ENCODE data around the gene LAMC1. TPM values are rescaled to one million over a fixed set of nuclear protein-coding genes. Genes with fewer than 3 reads are reported as not detected.

The LAMC1 gene
- total and polyA plus RNA-seq, 2 experiments from 2014 or later = 18.4 to 116 TPM

DNA sequence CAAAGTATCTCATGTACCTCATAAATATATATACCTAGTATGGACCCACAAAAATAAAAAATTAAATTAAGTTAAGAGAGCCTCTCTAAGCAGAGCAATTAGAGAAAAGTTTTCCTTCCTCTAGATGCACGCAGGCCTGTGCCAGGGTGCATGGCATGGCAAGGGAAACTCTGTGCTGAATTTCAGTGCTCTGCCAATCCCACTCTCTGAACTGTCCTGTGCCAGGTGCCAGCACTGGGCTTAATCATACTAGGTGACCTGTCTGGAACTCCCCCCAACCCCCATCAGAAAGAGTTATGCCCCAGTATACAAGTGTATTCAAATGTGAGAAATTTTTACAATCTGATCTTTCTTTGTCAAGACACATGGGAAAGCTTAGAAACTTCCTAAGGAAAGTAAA lies 152.4 kb downstream of the LAMC1 start:
- H3K9me3 Mint-ChIP-seq = no peaks in the 10 kb centered on the region
- no peaks in the 10 kb centered on the region for H3K27me3 ChIP-seq (ENCODE audit: insufficient read depth)
- DNase-seq (ENCODE audit: low spot score) (no peak), ATAC-seq (no peak)
- no peak overlapping the region for H2AFZ ChIP-seq
- H3F3A ChIP-seq (replicated peaks; ENCODE audit: low read depth) = no peaks in the 10 kb centered on the region
- no peaks in the 10 kb centered on the region for H3K36me3 Mint-ChIP-seq (ENCODE audit: low read depth)
- no peaks in the 10 kb centered on the region for H3K36me3 ChIP-seq (ENCODE audit: insufficient read depth)
- peaks cover 8% of the 10 kb centered on the region for H3K27me3 Mint-ChIP-seq (ENCODE audit: insufficient read depth, low read depth, poor library complexity)
- no peaks in the 10 kb centered on the region for H3K9me2 ChIP-seq (ENCODE audit: insufficient read depth)
- H3K4me1 Mint-ChIP-seq = peaks cover 16% of the 10 kb centered on the region; the same call in 2 of the 3 replicates
- H3K4me2 ChIP-seq = no peak overlapping the region
- no peak overlapping the region for H3K27ac ChIP-seq (ENCODE audit: low read depth)
- H3K4me3 ChIP-seq = no peak overlapping the region
- no peaks in the 10 kb centered on the region for H3K79me2 ChIP-seq (replicated peaks; ENCODE audit: insufficient read depth)
- TF ChIP-seq EZH2 (IDR thresholded peaks at IDR 0.05; ENCODE audit: low read depth, unreplicated experiment) (no peak), POLR2AphosphoS5 (IDR thresholded peaks at IDR 0.05; ENCODE audit: low read depth) (no peak), NANOG (IDR thresholded peaks at IDR 0.05; ENCODE audit: borderline replicate concordance) (no peak), STAT1 (IDR thresholded peaks at IDR 0.05; ENCODE audit: unreplicated experiment) (no peak), ZNF331 (CRISPR knock-in tag; IDR thresholded peaks at IDR 0.05; ENCODE audit: low read depth) (no peak), EZH2phosphoT487 (IDR thresholded peaks at IDR 0.05; ENCODE audit: unreplicated experiment) (no peak), ZNF114 (CRISPR knock-in tag; IDR thresholded peaks at IDR 0.05) (no peak), CREB1 (CRISPR knock-in tag; IDR thresholded peaks at IDR 0.05; ENCODE audit: low read depth) (no peak), JUNB (IDR thresholded peaks at IDR 0.05; ENCODE audit: unreplicated experiment) (no peak)
- TF ChIP-seq, protein P1, sequence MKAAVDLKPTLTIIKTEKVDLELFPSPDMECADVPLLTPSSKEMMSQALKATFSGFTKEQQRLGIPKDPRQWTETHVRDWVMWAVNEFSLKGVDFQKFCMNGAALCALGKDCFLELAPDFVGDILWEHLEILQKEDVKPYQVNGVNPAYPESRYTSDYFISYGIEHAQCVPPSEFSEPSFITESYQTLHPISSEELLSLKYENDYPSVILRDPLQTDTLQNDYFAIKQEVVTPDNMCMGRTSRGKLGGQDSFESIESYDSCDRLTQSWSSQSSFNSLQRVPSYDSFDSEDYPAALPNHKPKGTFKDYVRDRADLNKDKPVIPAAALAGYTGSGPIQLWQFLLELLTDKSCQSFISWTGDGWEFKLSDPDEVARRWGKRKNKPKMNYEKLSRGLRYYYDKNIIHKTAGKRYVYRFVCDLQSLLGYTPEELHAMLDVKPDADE (IDR thresholded peaks at IDR 0.05) = no peak
- TF ChIP-seq, protein P2, sequence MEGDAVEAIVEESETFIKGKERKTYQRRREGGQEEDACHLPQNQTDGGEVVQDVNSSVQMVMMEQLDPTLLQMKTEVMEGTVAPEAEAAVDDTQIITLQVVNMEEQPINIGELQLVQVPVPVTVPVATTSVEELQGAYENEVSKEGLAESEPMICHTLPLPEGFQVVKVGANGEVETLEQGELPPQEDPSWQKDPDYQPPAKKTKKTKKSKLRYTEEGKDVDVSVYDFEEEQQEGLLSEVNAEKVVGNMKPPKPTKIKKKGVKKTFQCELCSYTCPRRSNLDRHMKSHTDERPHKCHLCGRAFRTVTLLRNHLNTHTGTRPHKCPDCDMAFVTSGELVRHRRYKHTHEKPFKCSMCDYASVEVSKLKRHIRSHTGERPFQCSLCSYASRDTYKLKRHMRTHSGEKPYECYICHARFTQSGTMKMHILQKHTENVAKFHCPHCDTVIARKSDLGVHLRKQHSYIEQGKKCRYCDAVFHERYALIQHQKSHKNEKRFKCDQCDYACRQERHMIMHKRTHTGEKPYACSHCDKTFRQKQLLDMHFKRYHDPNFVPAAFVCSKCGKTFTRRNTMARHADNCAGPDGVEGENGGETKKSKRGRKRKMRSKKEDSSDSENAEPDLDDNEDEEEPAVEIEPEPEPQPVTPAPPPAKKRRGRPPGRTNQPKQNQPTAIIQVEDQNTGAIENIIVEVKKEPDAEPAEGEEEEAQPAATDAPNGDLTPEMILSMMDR (conservative IDR thresholded peaks at IDR 0.05; ENCODE audit: low read depth in 2 of 2) = no peak
- TF ChIP-seq, protein P3, sequence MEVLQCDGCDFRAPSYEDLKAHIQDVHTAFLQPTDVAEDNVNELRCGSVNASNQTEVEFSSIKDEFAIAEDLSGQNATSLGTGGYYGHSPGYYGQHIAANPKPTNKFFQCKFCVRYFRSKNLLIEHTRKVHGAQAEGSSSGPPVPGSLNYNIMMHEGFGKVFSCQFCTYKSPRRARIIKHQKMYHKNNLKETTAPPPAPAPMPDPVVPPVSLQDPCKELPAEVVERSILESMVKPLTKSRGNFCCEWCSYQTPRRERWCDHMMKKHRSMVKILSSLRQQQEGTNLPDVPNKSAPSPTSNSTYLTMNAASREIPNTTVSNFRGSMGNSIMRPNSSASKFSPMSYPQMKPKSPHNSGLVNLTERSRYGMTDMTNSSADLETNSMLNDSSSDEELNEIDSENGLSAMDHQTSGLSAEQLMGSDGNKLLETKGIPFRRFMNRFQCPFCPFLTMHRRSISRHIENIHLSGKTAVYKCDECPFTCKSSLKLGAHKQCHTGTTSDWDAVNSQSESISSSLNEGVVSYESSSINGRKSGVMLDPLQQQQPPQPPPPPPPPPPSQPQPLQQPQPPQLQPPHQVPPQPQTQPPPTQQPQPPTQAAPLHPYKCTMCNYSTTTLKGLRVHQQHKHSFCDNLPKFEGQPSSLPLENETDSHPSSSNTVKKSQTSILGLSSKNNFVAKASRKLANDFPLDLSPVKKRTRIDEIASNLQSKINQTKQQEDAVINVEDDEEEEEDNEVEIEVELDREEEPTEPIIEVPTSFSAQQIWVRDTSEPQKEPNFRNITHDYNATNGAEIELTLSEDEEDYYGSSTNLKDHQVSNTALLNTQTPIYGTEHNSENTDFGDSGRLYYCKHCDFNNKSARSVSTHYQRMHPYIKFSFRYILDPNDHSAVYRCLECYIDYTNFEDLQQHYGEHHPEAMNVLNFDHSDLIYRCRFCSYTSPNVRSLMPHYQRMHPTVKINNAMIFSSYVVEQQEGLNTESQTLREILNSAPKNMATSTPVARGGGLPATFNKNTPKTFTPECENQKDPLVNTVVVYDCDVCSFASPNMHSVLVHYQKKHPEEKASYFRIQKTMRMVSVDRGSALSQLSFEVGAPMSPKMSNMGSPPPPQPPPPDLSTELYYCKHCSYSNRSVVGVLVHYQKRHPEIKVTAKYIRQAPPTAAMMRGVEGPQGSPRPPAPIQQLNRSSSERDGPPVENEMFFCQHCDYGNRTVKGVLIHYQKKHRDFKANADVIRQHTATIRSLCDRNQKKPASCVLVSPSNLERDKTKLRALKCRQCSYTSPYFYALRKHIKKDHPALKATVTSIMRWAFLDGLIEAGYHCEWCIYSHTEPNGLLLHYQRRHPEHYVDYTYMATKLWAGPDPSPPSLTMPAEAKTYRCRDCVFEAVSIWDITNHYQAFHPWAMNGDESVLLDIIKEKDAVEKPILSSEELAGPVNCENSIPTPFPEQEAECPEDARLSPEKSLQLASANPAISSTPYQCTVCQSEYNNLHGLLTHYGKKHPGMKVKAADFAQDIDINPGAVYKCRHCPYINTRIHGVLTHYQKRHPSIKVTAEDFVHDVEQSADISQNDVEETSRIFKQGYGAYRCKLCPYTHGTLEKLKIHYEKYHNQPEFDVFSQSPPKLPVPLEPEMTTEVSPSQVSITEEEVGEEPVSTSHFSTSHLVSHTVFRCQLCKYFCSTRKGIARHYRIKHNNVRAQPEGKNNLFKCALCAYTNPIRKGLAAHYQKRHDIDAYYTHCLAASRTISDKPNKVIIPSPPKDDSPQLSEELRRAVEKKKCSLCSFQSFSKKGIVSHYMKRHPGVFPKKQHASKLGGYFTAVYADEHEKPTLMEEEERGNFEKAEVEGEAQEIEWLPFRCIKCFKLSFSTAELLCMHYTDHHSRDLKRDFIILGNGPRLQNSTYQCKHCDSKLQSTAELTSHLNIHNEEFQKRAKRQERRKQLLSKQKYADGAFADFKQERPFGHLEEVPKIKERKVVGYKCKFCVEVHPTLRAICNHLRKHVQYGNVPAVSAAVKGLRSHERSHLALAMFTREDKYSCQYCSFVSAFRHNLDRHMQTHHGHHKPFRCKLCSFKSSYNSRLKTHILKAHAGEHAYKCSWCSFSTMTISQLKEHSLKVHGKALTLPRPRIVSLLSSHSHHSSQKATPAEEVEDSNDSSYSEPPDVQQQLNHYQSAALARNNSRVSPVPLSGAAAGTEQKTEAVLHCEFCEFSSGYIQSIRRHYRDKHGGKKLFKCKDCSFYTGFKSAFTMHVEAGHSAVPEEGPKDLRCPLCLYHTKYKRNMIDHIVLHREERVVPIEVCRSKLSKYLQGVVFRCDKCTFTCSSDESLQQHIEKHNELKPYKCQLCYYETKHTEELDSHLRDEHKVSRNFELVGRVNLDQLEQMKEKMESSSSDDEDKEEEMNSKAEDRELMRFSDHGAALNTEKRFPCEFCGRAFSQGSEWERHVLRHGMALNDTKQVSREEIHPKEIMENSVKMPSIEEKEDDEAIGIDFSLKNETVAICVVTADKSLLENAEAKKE (CRISPR knock-in tag; IDR thresholded peaks at IDR 0.05) = no peak
- TF ChIP-seq, protein P4, sequence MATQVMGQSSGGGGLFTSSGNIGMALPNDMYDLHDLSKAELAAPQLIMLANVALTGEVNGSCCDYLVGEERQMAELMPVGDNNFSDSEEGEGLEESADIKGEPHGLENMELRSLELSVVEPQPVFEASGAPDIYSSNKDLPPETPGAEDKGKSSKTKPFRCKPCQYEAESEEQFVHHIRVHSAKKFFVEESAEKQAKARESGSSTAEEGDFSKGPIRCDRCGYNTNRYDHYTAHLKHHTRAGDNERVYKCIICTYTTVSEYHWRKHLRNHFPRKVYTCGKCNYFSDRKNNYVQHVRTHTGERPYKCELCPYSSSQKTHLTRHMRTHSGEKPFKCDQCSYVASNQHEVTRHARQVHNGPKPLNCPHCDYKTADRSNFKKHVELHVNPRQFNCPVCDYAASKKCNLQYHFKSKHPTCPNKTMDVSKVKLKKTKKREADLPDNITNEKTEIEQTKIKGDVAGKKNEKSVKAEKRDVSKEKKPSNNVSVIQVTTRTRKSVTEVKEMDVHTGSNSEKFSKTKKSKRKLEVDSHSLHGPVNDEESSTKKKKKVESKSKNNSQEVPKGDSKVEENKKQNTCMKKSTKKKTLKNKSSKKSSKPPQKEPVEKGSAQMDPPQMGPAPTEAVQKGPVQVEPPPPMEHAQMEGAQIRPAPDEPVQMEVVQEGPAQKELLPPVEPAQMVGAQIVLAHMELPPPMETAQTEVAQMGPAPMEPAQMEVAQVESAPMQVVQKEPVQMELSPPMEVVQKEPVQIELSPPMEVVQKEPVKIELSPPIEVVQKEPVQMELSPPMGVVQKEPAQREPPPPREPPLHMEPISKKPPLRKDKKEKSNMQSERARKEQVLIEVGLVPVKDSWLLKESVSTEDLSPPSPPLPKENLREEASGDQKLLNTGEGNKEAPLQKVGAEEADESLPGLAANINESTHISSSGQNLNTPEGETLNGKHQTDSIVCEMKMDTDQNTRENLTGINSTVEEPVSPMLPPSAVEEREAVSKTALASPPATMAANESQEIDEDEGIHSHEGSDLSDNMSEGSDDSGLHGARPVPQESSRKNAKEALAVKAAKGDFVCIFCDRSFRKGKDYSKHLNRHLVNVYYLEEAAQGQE (IDR thresholded peaks at IDR 0.05; ENCODE audit: unreplicated experiment) = no peak
- no peaks in the 10 kb centered on the region for H4K20me1 ChIP-seq (replicated peaks; ENCODE audit: insufficient read depth)
- no peak overlapping the region for H3K27ac Mint-ChIP-seq
- H3K4me3 Mint-ChIP-seq = no peak overlapping the region
- H3K4me1 ChIP-seq (ENCODE audit: insufficient read depth) = peaks cover 23% of the 10 kb centered on the region

Measured in GM23338 (cell line).